ENCODE results near the gene BORCS6. TPM values are rescaled to one million over a fixed set of nuclear protein-coding genes. Genes with fewer than 3 reads are reported as not detected.

BORCS6 gene
- total RNA-seq, 1 experiment from 2014 or later: 6.4 TPM

GRCh38 chr17:8162997-8163977, 26.7 kb downstream of the BORCS6 start:
- Histone ChIP-seq H3K4me2 (ENCODE audit: low read length) (peak overlapping the region; percentile 99), H4K20me1 (ENCODE audit: insufficient read depth) (no peaks in the 10 kb centered on the region), H3K27ac (ENCODE audit: low read depth, low read length) (peak overlapping the region; percentile 93), H3K36me3 (ENCODE audit: control insufficient read depth in 1 of 2, insufficient read depth in 2 of 2, low read length in 2 of 2) (peaks cover 4 to 13% of the 10 kb centered on the region in 2 experiments; a peak in 3 of 4 replicates), H3K9me2 (ENCODE audit: insufficient read depth) (no peaks in the 10 kb centered on the region), H3K27me3 (ENCODE audit: insufficient read depth, low read length) (no peaks in the 10 kb centered on the region), H3K9ac (ENCODE audit: low read length) (peak overlapping the region; percentile 100), H3K9me3 (ENCODE audit: control insufficient read depth in 1 of 2, insufficient read depth in 1 of 2, low read depth in 1 of 2, low read length in 2 of 2) (no peaks in the 10 kb centered on the region), H3K79me2 (ENCODE audit: insufficient read depth, low read length) (peaks cover 34% of the 10 kb centered on the region), H3K4me1 (ENCODE audit: control insufficient read depth in 1 of 2, insufficient read depth in 2 of 2, low read length in 2 of 2) (peaks cover 38 to 59% of the 10 kb centered on the region in 2 experiments), H2AFZ (ENCODE audit: low read depth, low read length, poor library complexity, severe bottlenecking) (no peak overlapping the region), H3K4me3 (replicated peaks in 1 of 2; ENCODE audit: low read depth in 1 of 2, low read length in 2 of 2) (peak overlapping the region; percentile 21 to 99)
- BruUV-seq (replicated peaks): no TSS peak
- ChIA-PET RAD21 (ENCODE audit: low non-redundant PET in 1 of 2, low total read pairs in 2 of 2, uncharacterized antibody in 2 of 2, unreplicated experiment in 2 of 2) (no interaction called here), POLR2A (interaction anchor here (0.6 to 1.8 kb wide), 2 partner anchors 9 to 10 kb away, joined by 3 to 28 read pairs; no protein-coding TSS in a partner anchor), CTCF (no interaction called here)
- TF ChIP-seq ZFX (IDR thresholded peaks at IDR 0.05) (0 out of 2 replicates have a peak, but pooled peaks have one; percentile 28), EGR1 (IDR thresholded peaks at IDR 0.05; ENCODE audit: low read depth) (no peak)
- DNase-seq (ENCODE audit: low read depth, low spot score) (no peak), ATAC-seq (peak; percentile 21)
- intact Hi-C loops (cut with micrococcal nuclease): no loop called here

DNA sequence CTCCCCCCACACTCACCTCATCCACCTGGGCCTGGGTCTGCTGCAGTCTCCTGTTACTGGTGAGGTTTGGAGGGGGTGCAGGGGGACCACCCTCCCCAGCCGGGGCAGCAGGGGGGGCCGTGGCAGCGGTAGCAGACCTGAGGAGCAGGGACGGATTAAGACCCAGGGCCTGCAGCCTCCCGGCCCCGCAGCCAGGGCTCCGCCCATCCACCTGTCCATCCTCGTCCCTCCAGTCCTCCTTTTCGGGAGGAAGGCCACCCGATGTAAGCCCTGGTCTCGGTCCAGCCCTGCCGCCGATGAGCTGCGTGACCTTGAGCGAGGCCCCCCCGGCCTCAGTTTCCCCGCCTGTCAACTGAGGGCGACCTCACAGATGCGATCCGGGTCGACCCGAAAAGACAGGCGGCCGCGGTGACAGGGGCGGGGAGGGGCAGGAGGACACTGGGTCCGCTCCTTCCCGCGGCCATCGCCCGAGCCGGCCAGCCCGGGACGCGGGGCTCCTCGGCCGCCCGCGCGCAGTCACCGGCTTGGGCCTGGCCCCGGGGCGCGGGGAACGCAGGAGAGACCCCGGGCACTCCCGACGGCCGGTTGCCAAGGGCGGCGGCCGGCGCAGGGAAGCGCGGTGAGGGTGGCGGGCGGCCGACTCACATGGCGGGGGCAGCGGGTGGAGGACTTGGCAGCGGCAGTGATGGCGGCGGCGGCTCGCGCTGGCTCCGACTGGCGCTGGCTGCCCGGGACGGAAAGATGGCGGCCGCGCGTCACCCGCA, 27.6 kb downstream of the BORCS6 start, which contains the start of gene VAMP2:
TSS of gene VAMP2 (minus strand) at position 716 of the 764 bp plus-strand sequence. CDS start at position 647, 69 bp downstream.
- Histone ChIP-seq H3K79me2 (ENCODE audit: insufficient read depth, low read length) (peaks cover 34% of the 10 kb centered on the region), H3K4me3 (replicated peaks in 1 of 2; ENCODE audit: low read depth in 1 of 2, low read length in 2 of 2) (peak within 1 kb of the TSS; percentile 95 to 99), H3K36me3 (ENCODE audit: control insufficient read depth in 1 of 2, insufficient read depth in 2 of 2, low read length in 2 of 2) (peaks cover 4 to 13% of the 10 kb centered on the region in 2 experiments; a peak in 3 of 4 replicates), H4K20me1 (ENCODE audit: insufficient read depth) (no peaks in the 10 kb centered on the region), H3K4me1 (ENCODE audit: control insufficient read depth in 1 of 2, insufficient read depth in 2 of 2, low read length in 2 of 2) (peaks cover 39 to 68% of the 10 kb centered on the region in 2 experiments), H3K9me2 (ENCODE audit: insufficient read depth) (no peaks in the 10 kb centered on the region), H3K27me3 (ENCODE audit: insufficient read depth, low read length) (no peaks in the 10 kb centered on the region), H3K9me3 (ENCODE audit: control insufficient read depth in 1 of 2, insufficient read depth in 1 of 2, low read depth in 1 of 2, low read length in 2 of 2) (no peaks in the 10 kb centered on the region), H2AFZ (ENCODE audit: low read depth, low read length, poor library complexity, severe bottlenecking) (no peak within 1 kb of the TSS), H3K9ac (ENCODE audit: low read length) (peak within 1 kb of the TSS; percentile 100), H3K4me2 (ENCODE audit: low read length) (peak within 1 kb of the TSS; percentile 99), H3K27ac (ENCODE audit: low read depth, low read length) (peak within 1 kb of the TSS; percentile 93)
- POLR2A ChIA-PET: interaction anchor here (0.6 to 9.4 kb wide), 2 partner anchors 10 kb away, joined by 3 to 95 read pairs; no protein-coding TSS in a partner anchor
- DNase-seq (ENCODE audit: low read depth, low spot score) (no peak), ATAC-seq (peak; percentile 58)
- intact Hi-C loops (cut with micrococcal nuclease): no loop called here
- BruUV-seq (replicated peaks): no TSS peak
- CTCF ChIA-PET: no interaction called here
- RAD21 ChIA-PET (ENCODE audit: low non-redundant PET in 1 of 2, low total read pairs in 2 of 2, uncharacterized antibody in 2 of 2, unreplicated experiment in 2 of 2): no interaction called here
- TF ChIP-seq JUND (IDR thresholded peaks at IDR 0.05) (no peak), EGR1 (IDR thresholded peaks at IDR 0.05; ENCODE audit: low read depth) (no peak), TCF7L2 (IDR thresholded peaks at IDR 0.05; ENCODE audit: borderline replicate concordance, extremely low read depth, insufficient read depth, insufficient read length) (no peak), ELF1 (IDR thresholded peaks at IDR 0.05; ENCODE audit: borderline replicate concordance, low read depth) (no peak), POLR2A (IDR thresholded peaks at IDR 0.05; ENCODE audit: borderline replicate concordance, extremely low read depth, insufficient read depth, insufficient read length) (no peak), CBX3 (IDR thresholded peaks at IDR 0.05; ENCODE audit: low read depth) (no peak), YY1 (IDR thresholded peaks at IDR 0.05; ENCODE audit: extremely low read depth, insufficient replicate concordance, low read depth, low read length) (peak; percentile 91), ATF3 (IDR thresholded peaks at IDR 0.05) (no peak), SP1 (IDR thresholded peaks at IDR 0.05; ENCODE audit: low read depth) (no peak)
- TF ChIP-seq, protein P1, sequence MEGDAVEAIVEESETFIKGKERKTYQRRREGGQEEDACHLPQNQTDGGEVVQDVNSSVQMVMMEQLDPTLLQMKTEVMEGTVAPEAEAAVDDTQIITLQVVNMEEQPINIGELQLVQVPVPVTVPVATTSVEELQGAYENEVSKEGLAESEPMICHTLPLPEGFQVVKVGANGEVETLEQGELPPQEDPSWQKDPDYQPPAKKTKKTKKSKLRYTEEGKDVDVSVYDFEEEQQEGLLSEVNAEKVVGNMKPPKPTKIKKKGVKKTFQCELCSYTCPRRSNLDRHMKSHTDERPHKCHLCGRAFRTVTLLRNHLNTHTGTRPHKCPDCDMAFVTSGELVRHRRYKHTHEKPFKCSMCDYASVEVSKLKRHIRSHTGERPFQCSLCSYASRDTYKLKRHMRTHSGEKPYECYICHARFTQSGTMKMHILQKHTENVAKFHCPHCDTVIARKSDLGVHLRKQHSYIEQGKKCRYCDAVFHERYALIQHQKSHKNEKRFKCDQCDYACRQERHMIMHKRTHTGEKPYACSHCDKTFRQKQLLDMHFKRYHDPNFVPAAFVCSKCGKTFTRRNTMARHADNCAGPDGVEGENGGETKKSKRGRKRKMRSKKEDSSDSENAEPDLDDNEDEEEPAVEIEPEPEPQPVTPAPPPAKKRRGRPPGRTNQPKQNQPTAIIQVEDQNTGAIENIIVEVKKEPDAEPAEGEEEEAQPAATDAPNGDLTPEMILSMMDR (IDR thresholded peaks at IDR 0.05 in 2 of 3, conservative IDR thresholded peaks at IDR 0.05 in 1 of 3; ENCODE audit: borderline replicate concordance in 1 of 3, insufficient read depth in 1 of 3, low read depth in 2 of 3, low read length in 2 of 3): 0 out of 6 replicates have a peak, but pooled peaks of 1 of the 3 experiments have one; percentile 7
- TF ChIP-seq, protein P2, sequence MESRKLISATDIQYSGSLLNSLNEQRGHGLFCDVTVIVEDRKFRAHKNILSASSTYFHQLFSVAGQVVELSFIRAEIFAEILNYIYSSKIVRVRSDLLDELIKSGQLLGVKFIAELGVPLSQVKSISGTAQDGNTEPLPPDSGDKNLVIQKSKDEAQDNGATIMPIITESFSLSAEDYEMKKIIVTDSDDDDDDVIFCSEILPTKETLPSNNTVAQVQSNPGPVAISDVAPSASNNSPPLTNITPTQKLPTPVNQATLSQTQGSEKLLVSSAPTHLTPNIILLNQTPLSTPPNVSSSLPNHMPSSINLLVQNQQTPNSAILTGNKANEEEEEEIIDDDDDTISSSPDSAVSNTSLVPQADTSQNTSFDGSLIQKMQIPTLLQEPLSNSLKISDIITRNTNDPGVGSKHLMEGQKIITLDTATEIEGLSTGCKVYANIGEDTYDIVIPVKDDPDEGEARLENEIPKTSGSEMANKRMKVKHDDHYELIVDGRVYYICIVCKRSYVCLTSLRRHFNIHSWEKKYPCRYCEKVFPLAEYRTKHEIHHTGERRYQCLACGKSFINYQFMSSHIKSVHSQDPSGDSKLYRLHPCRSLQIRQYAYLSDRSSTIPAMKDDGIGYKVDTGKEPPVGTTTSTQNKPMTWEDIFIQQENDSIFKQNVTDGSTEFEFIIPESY (IDR thresholded peaks at IDR 0.05; ENCODE audit: extremely low read depth, insufficient replicate concordance, low read length): no peak
